Ectodermal cell (in vitro differentiated cells): ENCODE measurements around the gene SLC25A25.

Source experiments
- H3K27ac ChIP-seq: 2 replicates; pipeline ENCODE4 v1.7.0; 2013; ENCODE audit warnings: mild to moderate bottlenecking, low read depth, low read length; ENCODE audit not compliant: insufficient read depth, poor library complexity, severe bottlenecking
- H3K27me3 ChIP-seq: 2 replicates; pipeline ENCODE4 v1.7.0; 2013; ENCODE audit warnings: mild to moderate bottlenecking, low read length; ENCODE audit not compliant: insufficient read depth, control insufficient read depth, poor library complexity, severe bottlenecking
- H3K36me3 ChIP-seq: one replicate; pipeline ENCODE4 v1.7.0; 2013; ENCODE audit warnings: low read length; ENCODE audit not compliant: control insufficient read depth, insufficient read depth
- H3K4me1 ChIP-seq: one replicate; pipeline ENCODE4 v1.7.0; 2013; ENCODE audit warnings: low read length; ENCODE audit not compliant: control insufficient read depth, insufficient read depth
- H3K4me3 ChIP-seq: 2 replicates; pipeline ENCODE4 v1.7.0; 2013; ENCODE audit warnings: low read depth, low read length, control low read depth; ENCODE audit not compliant: insufficient read depth
- H3K9me3 ChIP-seq: 2 replicates; pipeline ENCODE4 v1.7.0; 2013; ENCODE audit warnings: mild to moderate bottlenecking, low read length, moderate library complexity; ENCODE audit not compliant: control insufficient read depth
- WGBS, 2 experiments: methylation state at CpG; one replicate each; pipeline ENCODE4 v1.1.7; 2013; ENCODE audit warnings: missing lambda C conversion rate in 2 of 2; 5-methylcytosine and 5-hydroxymethylcytosine counted together

The SLC25A25 gene

GRCh38 chr9:128098297-128099230 is 30.5 kb downstream of the SLC25A25 start:
- Histone ChIP-seq H3K27ac (peak overlapping the region; percentile 99), H3K9me3 (no peaks in the 10 kb centered on the region), H3K4me3 (peak overlapping the region; percentile 55), H3K27me3 (no peaks in the 10 kb centered on the region), H3K4me1 (peaks cover 29% of the 10 kb centered on the region), H3K36me3 (peaks cover 8% of the 10 kb centered on the region)
- WGBS, 2 experiments, result 4 to 5% methylated on average over 32 of the region's 32 CpGs

GRCh38 chr9:128099231-128099931 is 31.3 kb downstream of the SLC25A25 start:
- Histone ChIP-seq H3K4me1 (peaks cover 29% of the 10 kb centered on the region), H3K27ac (peak overlapping the region; percentile 99), H3K27me3 (no peaks in the 10 kb centered on the region), H3K9me3 (no peaks in the 10 kb centered on the region), H3K4me3 (peak overlapping the region; percentile 55), H3K36me3 (peaks cover 8% of the 10 kb centered on the region)
- 73 to 76% methylated on average over 16 of the region's 16 CpGs for WGBS, 2 experiments

GRCh38 chr9:128099932-128100491 is 32.0 kb downstream of the SLC25A25 start:
- WGBS, 2 experiments, result 89 to 90% methylated on average over 16 of the region's 16 CpGs
- Histone ChIP-seq H3K27me3 (no peaks in the 10 kb centered on the region), H3K4me1 (peaks cover 25% of the 10 kb centered on the region), H3K4me3 (no peak overlapping the region), H3K9me3 (no peaks in the 10 kb centered on the region), H3K27ac (no peak overlapping the region), H3K36me3 (peaks cover 8% of the 10 kb centered on the region)

- Histone ChIP-seq H3K4me1 (peaks cover 21% of the 10 kb centered on the region), H3K9me3 (no peaks in the 10 kb centered on the region), H3K27ac (no peak overlapping the region), H3K4me3 (no peak overlapping the region), H3K27me3 (no peaks in the 10 kb centered on the region), H3K36me3 (peaks cover 11% of the 10 kb centered on the region)
- WGBS, 2 experiments, result 95 to 97% methylated on average over 10 of the region's 10 CpGs
These were observed 32.5 kb downstream of the SLC25A25 start for GRCh38 chr9:128100581-128100980.

- Histone ChIP-seq H3K9me3 (no peaks in the 10 kb centered on the region), H3K27me3 (no peaks in the 10 kb centered on the region), H3K27ac (no peak overlapping the region), H3K4me3 (no peak overlapping the region), H3K36me3 (peaks cover 16% of the 10 kb centered on the region), H3K4me1 (peaks cover 21% of the 10 kb centered on the region)
- 87 to 88% methylated on average over 12 of the region's 12 CpGs for WGBS, 2 experiments
These were observed 33.2 kb downstream of the SLC25A25 start for GRCh38 chr9:128101231-128101661.

GRCh38 chr9:128101690-128102089 is 33.7 kb downstream of the SLC25A25 start:
- peaks cover 18% of the 10 kb centered on the region for H3K36me3 ChIP-seq
- H3K4me3 ChIP-seq, result no peak overlapping the region
- no peaks in the 10 kb centered on the region for H3K9me3 ChIP-seq
- H3K4me1 ChIP-seq, result peaks cover 21% of the 10 kb centered on the region
- WGBS, 2 experiments, result 93 to 94% methylated on average over 20 of the region's 20 CpGs
- H3K27me3 ChIP-seq, result no peaks in the 10 kb centered on the region
- H3K27ac ChIP-seq, result no peak overlapping the region

- H3K27ac ChIP-seq, result no peak overlapping the region
- 90 to 92% methylated on average over 13 of the region's 13 CpGs for WGBS, 2 experiments
- peaks cover 20% of the 10 kb centered on the region for H3K4me1 ChIP-seq
- no peaks in the 10 kb centered on the region for H3K9me3 ChIP-seq
- no peaks in the 10 kb centered on the region for H3K27me3 ChIP-seq
- H3K4me3 ChIP-seq, result no peak overlapping the region
- peaks cover 18% of the 10 kb centered on the region for H3K36me3 ChIP-seq
These were observed 34.2 kb downstream of the SLC25A25 start for GRCh38 chr9:128102196-128102595.

GRCh38 chr9:128102861-128103588 is 35.0 kb downstream of the SLC25A25 start:
- peaks cover 12% of the 10 kb centered on the region for H3K4me1 ChIP-seq
- no peaks in the 10 kb centered on the region for H3K9me3 ChIP-seq
- H3K4me3 ChIP-seq, result no peak overlapping the region
- peaks cover 18% of the 10 kb centered on the region for H3K36me3 ChIP-seq
- no peaks in the 10 kb centered on the region for H3K27me3 ChIP-seq
- no peak overlapping the region for H3K27ac ChIP-seq
- 94 to 95% methylated on average over 23 of the region's 23 CpGs for WGBS, 2 experiments

- Histone ChIP-seq H3K9me3 (no peaks in the 10 kb centered on the region), H3K27ac (no peak overlapping the region), H3K4me1 (peaks cover 11% of the 10 kb centered on the region), H3K4me3 (no peak overlapping the region), H3K36me3 (peaks cover 18% of the 10 kb centered on the region), H3K27me3 (no peaks in the 10 kb centered on the region)
- 89% methylated on average over 8 of the region's 8 CpGs for WGBS, 2 experiments
These were observed 35.5 kb downstream of the SLC25A25 start for GRCh38 chr9:128103589-128103962.
